MM.1S (cell line): ENCODE measurements around the gene CFAP20.

Source experiments
- DNase-seq: peaks from one replicate; pipeline ENCODE4 v3.0.0-alpha.2; 2015
- H2AFZ ChIP-seq: fragments of 300-600 bp; sonication (generic); 2 replicates; pipeline ENCODE4 v1.6.0; 2016; ENCODE audit warnings: antibody characterized with exemption, low read length
- H3F3A ChIP-seq: fragments of 300-600 bp; sonication (generic); 2 replicates; pipeline ENCODE4 v1.6.1; 2016; ENCODE audit warnings: mild to moderate bottlenecking, antibody characterized with exemption, low read length, moderate library complexity, mixed read lengths; ENCODE audit not compliant: insufficient read depth
- H3K27ac ChIP-seq: fragments of 300-600 bp; sonication (generic); 2 replicates; pipeline ENCODE4 v1.5.1; 2016; ENCODE audit warnings: mild to moderate bottlenecking, low read length
- H3K27me3 ChIP-seq: fragments of 300-600 bp; sonication (generic); replicated peaks from 2 replicates; pipeline ENCODE4 v1.6.0; 2016; ENCODE audit warnings: low read length; ENCODE audit not compliant: insufficient read depth
- H3K36me3 ChIP-seq: fragments of 300-600 bp; sonication (generic); replicated peaks from 2 replicates; pipeline ENCODE4 v1.6.1; 2016; ENCODE audit warnings: mild to moderate bottlenecking, low read length, mixed read lengths; ENCODE audit not compliant: insufficient read depth
- H3K4me1 ChIP-seq: fragments of 300-600 bp; sonication (generic); 2 replicates; pipeline ENCODE4 v1.6.1; 2016; ENCODE audit warnings: low read length, mixed read lengths
- H3K4me2 ChIP-seq: fragments of 300-600 bp; sonication (generic); 2 replicates; pipeline ENCODE4 v1.6.0; 2016; ENCODE audit warnings: low read depth, low read length
- H3K4me3 ChIP-seq: fragments of 300-600 bp; sonication (generic); 2 replicates; pipeline ENCODE4 v1.5.1; 2016; ENCODE audit warnings: low read length, mixed read lengths
- H3K79me2 ChIP-seq: fragments of 300-600 bp; sonication (generic); 2 replicates; pipeline ENCODE4 v1.6.1; 2016; ENCODE audit warnings: mixed run types, low read length, mixed read lengths
- H3K9ac ChIP-seq: fragments of 300-600 bp; sonication (generic); 2 replicates; pipeline ENCODE4 v1.6.1; 2016; ENCODE audit warnings: low read length, mixed read lengths
- H3K9me2 ChIP-seq: fragments of 300-600 bp; sonication (generic); replicated peaks from 2 replicates; pipeline ENCODE4 v1.6.1; 2016; ENCODE audit warnings: mild to moderate bottlenecking, low read length, mixed read lengths; ENCODE audit not compliant: insufficient read depth
- H3K9me3 ChIP-seq: fragments of 300-600 bp; sonication (generic); replicated peaks from 2 replicates; pipeline ENCODE4 v1.6.1; 2016; ENCODE audit warnings: mild to moderate bottlenecking, low read length, mixed read lengths; ENCODE audit not compliant: insufficient read depth
- H4K20me1 ChIP-seq: fragments of 300-600 bp; sonication (generic); 2 replicates; pipeline ENCODE4 v1.6.1; 2016; ENCODE audit warnings: mild to moderate bottlenecking, low read length, moderate library complexity, mixed read lengths; ENCODE audit not compliant: insufficient read depth
- CTCF ChIP-seq: fragments of 300-600 bp; sonication (generic); IDR thresholded peaks from 2 replicates; pipeline ENCODE4 v1.5.1; 2016; ENCODE audit warnings: antibody characterized with exemption, low read length, mixed read lengths
- EZH2 ChIP-seq: fragments of 300-600 bp; sonication (generic); optimal IDR thresholded peaks from 2 replicates; pipeline ENCODE3; 2017; ENCODE audit warnings: low read depth, mild to moderate bottlenecking, antibody characterized with exemption, low read length, mixed read lengths
- EZH2phosphoT487 ChIP-seq: fragments of 300-600 bp; sonication (generic); IDR thresholded peaks from 2 replicates; pipeline ENCODE4 v1.6.1; 2018; ENCODE audit warnings: antibody characterized with exemption, low read length

Gene CFAP20

GRCh38 chr16:58129097-58129936 lies at the start of gene CFAP20:
CFAP20 (minus strand) TSS chr16:58129381; CDS start chr16:58129115, 266 bp downstream.
- Histone ChIP-seq H3F3A (peaks cover 18% of the 10 kb centered on the region), H4K20me1 (peaks cover 8% of the 10 kb centered on the region; the same call in 1 of the 2 replicates), H3K4me1 (peaks cover 19% of the 10 kb centered on the region; the same call in 1 of the 2 replicates), H3K4me2 (peak within 1 kb of the TSS; percentile 89), H3K36me3 (no peaks in the 10 kb centered on the region), H3K4me3 (peak within 1 kb of the TSS; percentile 96), H3K9me2 (no peaks in the 10 kb centered on the region), H3K9me3 (no peaks in the 10 kb centered on the region), H2AFZ (peak within 1 kb of the TSS; percentile 96), H3K27me3 (no peaks in the 10 kb centered on the region), H3K9ac (peak within 1 kb of the TSS; percentile 94), H3K79me2 (peaks cover 47% of the 10 kb centered on the region), H3K27ac (peak within 1 kb of the TSS; percentile 94)
- TF ChIP-seq EZH2 = no peak
- TF ChIP-seq EZH2phosphoT487 = no peak
- no peak for TF ChIP-seq CTCF
- peak; percentile 100 for DNase-seq

GRCh38 chr16:58177353-58177710 lies 48.2 kb upstream of the CFAP20 start:
- Histone ChIP-seq H3K4me3 (no peak overlapping the region), H3K79me2 (no peaks in the 10 kb centered on the region)

DNA sequence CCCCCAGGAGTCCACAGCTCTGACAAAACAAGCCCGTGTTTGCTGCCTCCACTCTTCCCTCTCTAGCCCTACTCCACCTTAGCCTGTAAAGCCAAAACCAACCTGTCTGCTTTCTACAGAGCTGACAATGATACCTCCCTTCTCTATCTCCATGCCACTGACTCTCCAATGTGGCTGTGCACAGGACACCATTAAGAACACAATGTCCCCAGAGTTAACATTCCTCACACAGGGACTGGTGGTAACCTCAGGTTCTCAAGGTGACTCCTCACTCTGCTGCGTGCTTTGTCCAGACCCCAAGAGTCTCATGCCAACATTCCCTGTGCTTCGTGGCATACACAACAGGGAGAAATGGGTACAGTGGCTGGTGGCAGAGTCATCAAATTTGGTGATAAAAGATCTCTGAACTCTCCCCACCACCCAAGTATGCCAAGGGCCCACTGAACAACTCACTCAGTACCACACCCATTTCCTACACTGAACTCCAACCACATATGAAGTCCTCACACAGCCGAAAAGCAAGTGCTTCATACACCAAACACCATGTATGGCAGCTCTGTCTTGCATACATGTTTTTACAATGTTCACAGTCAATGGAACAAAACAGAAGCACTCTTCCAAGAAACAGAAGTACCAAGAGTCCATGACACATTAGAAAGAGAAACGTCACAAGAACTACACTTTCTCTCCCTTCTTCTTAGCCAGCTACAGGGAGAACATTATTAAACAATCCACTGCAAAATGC lies 47.6 kb upstream of the CFAP20 start:
- Histone ChIP-seq H3K27ac (no peak overlapping the region), H3K27me3 (no peaks in the 10 kb centered on the region), H3K9me3 (no peaks in the 10 kb centered on the region), H3K9ac (no peak overlapping the region), H3F3A (no peaks in the 10 kb centered on the region), H3K4me3 (no peak overlapping the region), H3K36me3 (0 out of 2 replicates have a peak, but pooled peaks cover 6% of the 10 kb centered on the region), H3K9me2 (no peaks in the 10 kb centered on the region), H3K4me1 (no peaks in the 10 kb centered on the region), H2AFZ (no peak overlapping the region), H4K20me1 (no peaks in the 10 kb centered on the region), H3K4me2 (no peak overlapping the region), H3K79me2 (no peaks in the 10 kb centered on the region)
- TF ChIP-seq EZH2 (no peak), EZH2phosphoT487 (no peak), CTCF (no peak)
- DNase-seq = no peak

More at GRCh38 chr16:58177353-58177710, 48.2 kb upstream of the CFAP20 start:
- DNase-seq = no peak
- Histone ChIP-seq H3K9me2 (no peaks in the 10 kb centered on the region), H3K27ac (no peak overlapping the region), H3K9me3 (no peaks in the 10 kb centered on the region), H3F3A (no peaks in the 10 kb centered on the region), H4K20me1 (no peaks in the 10 kb centered on the region), H3K36me3 (0 out of 2 replicates have a peak, but pooled peaks cover 6% of the 10 kb centered on the region), H2AFZ (no peak overlapping the region), H3K4me2 (no peak overlapping the region), H3K9ac (no peak overlapping the region), H3K27me3 (no peaks in the 10 kb centered on the region), H3K4me1 (no peaks in the 10 kb centered on the region)
- no peak for TF ChIP-seq EZH2phosphoT487
- no peak for TF ChIP-seq CTCF
- TF ChIP-seq EZH2 = no peak
